A673 (cell line): Measurements from ENCODE around the gene MAP3K1. TPM values are rescaled to one million over a fixed set of nuclear protein-coding genes. Genes with fewer than 3 reads are reported as not detected.

ENCODE experiments used
- BruUV-seq: library from RNA; stranded (reverse); fragments of 400-500 nt; replicated peaks from 2 replicates; lab custom pipeline; 2021; lab: Mats Ljungman, UMichigan
- CTCF ChIA-PET: fragments of 300-600 bp; sonication (Branson Sonifier 250); formaldehyde crosslinking; loops from one replicate; lab custom pipeline; 2022; ENCODE audit warnings: antibody characterized with exemption; lab: Charles Lee
- POLR2A ChIA-PET: fragments of 300-600 bp; sonication (Branson Sonifier 250); formaldehyde crosslinking; loops from one replicate; lab custom pipeline; 2022; ENCODE audit warnings: antibody characterized with exemption; ENCODE audit not compliant: low non-redundant PET; lab: Charles Lee
- DNase-seq: peaks from one replicate; pipeline ENCODE4 v3.0.0-alpha.2; 2015; ENCODE audit warnings: low spot score
- H3K27ac ChIP-seq: fragments of 200-600 bp; sonication (generic); 2 replicates; pipeline ENCODE4 v1.5.1; 2016; ENCODE audit warnings: mixed run types, low read depth, mild to moderate bottlenecking, mixed read lengths, antibody characterized with exemption, low read length; ENCODE audit not compliant: poor library complexity, severe bottlenecking
- H3K27me3 ChIP-seq: fragments of 200-600 bp; sonication (generic); replicated peaks from 2 replicates; pipeline ENCODE4 v1.6.1; 2017; ENCODE audit warnings: mixed run types, low read depth, mild to moderate bottlenecking, mixed read lengths, antibody characterized with exemption, low read length; ENCODE audit not compliant: insufficient read depth, poor library complexity
- H3K36me3 ChIP-seq: fragments of 200-600 bp; sonication (generic); 2 replicates; pipeline ENCODE4 v1.6.1; 2016; ENCODE audit warnings: mixed run types, mild to moderate bottlenecking, mixed read lengths, antibody characterized with exemption, low read length; ENCODE audit not compliant: insufficient read depth, poor library complexity, severe bottlenecking
- H3K4me1 ChIP-seq: fragments of 200-600 bp; sonication (generic); 2 replicates; pipeline ENCODE4 v1.6.1; 2017; ENCODE audit warnings: mixed run types, mild to moderate bottlenecking, mixed read lengths, antibody characterized with exemption, low read length; ENCODE audit not compliant: insufficient read depth, poor library complexity, severe bottlenecking
- H3K4me3 ChIP-seq: fragments of 200-600 bp; sonication (generic); 2 replicates; pipeline ENCODE4 v1.5.1; 2016; ENCODE audit warnings: low read depth, mixed run types, mild to moderate bottlenecking, mixed read lengths, low read length; ENCODE audit not compliant: poor library complexity, severe bottlenecking
- H3K9me3 ChIP-seq: fragments of 200-600 bp; sonication (generic); 2 replicates; pipeline ENCODE4 v1.6.1; 2016; ENCODE audit warnings: mixed run types, low read depth, mild to moderate bottlenecking, mixed read lengths, antibody characterized with exemption, low read length; ENCODE audit not compliant: poor library complexity, severe bottlenecking
- EZH2 ChIP-seq: fragments of 200-600 bp; sonication (generic); IDR thresholded peaks from 2 replicates; pipeline ENCODE4 v1.6.1; 2017; ENCODE audit warnings: borderline replicate concordance, low read depth, mild to moderate bottlenecking, mixed read lengths, antibody characterized with exemption, low read length; ENCODE audit not compliant: poor library complexity, severe bottlenecking
- intact Hi-C: fragments of 100-400 bp; cut with micrococcal nuclease; formaldehyde crosslinking; loops from one replicate; pipeline ENCODE4 v1.10.0; 2022; ENCODE audit not compliant: unreplicated experiment
- total RNA-seq: library from RNA; stranded (reverse); gene quantifications from 2 replicates; pipeline ENCODE4 v1.2.3, GENCODE V29; 2021
- TF ChIP-seq, protein P1 (sequence below): fragments of 300-800, 200-600 bp; sonication (generic); conservative IDR thresholded peaks from 2 replicates; pipeline ENCODE4 v1.5.1; 2017; ENCODE audit warnings: low read depth, mild to moderate bottlenecking, antibody characterized with exemption, low read length, moderate library complexity, mixed read lengths

The MAP3K1 gene
- total RNA-seq, 1 experiment from 2014 or later: 7.2 TPM

DNA sequence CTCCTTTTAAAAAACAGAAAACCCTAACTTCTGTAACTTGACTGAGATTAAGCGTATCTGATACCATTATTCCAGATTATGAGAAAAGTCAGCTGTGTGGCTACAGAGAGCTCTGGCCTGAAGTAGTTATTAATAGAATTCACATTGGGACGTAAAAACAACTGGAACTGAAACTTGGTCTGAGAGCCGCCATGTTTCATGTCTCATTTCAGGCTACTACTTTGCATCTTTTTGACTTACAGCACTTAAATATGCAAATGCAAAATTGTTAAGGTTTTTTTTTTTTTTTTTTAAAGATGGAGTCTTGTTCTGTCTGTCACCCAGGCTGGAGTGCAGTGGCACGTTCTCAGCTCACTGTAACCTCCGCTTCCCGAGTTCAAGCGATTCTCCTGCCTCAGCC is 25.2 kb downstream of the MAP3K1 start:
- H3K27me3 ChIP-seq: no peaks in the 10 kb centered on the region
- DNase-seq: no peak
- ChIA-PET POLR2A (no interaction called here), CTCF (no interaction called here)
- H3K36me3 ChIP-seq: no peaks in the 10 kb centered on the region
- no peaks in the 10 kb centered on the region for H3K9me3 ChIP-seq
- H3K27ac ChIP-seq: no peak overlapping the region
- TF ChIP-seq EZH2: no peak
- TF ChIP-seq, protein P1, sequence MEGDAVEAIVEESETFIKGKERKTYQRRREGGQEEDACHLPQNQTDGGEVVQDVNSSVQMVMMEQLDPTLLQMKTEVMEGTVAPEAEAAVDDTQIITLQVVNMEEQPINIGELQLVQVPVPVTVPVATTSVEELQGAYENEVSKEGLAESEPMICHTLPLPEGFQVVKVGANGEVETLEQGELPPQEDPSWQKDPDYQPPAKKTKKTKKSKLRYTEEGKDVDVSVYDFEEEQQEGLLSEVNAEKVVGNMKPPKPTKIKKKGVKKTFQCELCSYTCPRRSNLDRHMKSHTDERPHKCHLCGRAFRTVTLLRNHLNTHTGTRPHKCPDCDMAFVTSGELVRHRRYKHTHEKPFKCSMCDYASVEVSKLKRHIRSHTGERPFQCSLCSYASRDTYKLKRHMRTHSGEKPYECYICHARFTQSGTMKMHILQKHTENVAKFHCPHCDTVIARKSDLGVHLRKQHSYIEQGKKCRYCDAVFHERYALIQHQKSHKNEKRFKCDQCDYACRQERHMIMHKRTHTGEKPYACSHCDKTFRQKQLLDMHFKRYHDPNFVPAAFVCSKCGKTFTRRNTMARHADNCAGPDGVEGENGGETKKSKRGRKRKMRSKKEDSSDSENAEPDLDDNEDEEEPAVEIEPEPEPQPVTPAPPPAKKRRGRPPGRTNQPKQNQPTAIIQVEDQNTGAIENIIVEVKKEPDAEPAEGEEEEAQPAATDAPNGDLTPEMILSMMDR: no peak
- no TSS peak for BruUV-seq
- intact Hi-C loops: no loop called here
- no peaks in the 10 kb centered on the region for H3K4me1 ChIP-seq
- H3K4me3 ChIP-seq: no peak overlapping the region

- H3K27ac ChIP-seq: no peak overlapping the region
- POLR2A ChIA-PET: no interaction called here
- no peaks in the 10 kb centered on the region for H3K27me3 ChIP-seq
- H3K9me3 ChIP-seq: no peaks in the 10 kb centered on the region
- DNase-seq: no peak
- H3K36me3 ChIP-seq: no peaks in the 10 kb centered on the region
- no peaks in the 10 kb centered on the region for H3K4me1 ChIP-seq
- intact Hi-C loops: no loop called here
- BruUV-seq: no TSS peak
- TF ChIP-seq, protein P1: no peak
- TF ChIP-seq EZH2: no peak
- no peak overlapping the region for H3K4me3 ChIP-seq
- CTCF ChIA-PET: no interaction called here
Observed at GRCh38 chr5:56845277-56845676, 29.9 kb downstream of the MAP3K1 start.

GRCh38 chr5:56845904-56846480 is 30.6 kb downstream of the MAP3K1 start:
- intact Hi-C loops: no loop called here
- BruUV-seq: no TSS peak
- H3K4me1 ChIP-seq: no peaks in the 10 kb centered on the region
- no peaks in the 10 kb centered on the region for H3K27me3 ChIP-seq
- H3K9me3 ChIP-seq: no peaks in the 10 kb centered on the region
- TF ChIP-seq, protein P1: no peak
- no peak for TF ChIP-seq EZH2
- no peaks in the 10 kb centered on the region for H3K36me3 ChIP-seq
- no peak overlapping the region for H3K27ac ChIP-seq
- no peak overlapping the region for H3K4me3 ChIP-seq
- DNase-seq: no peak
- ChIA-PET CTCF (no interaction called here), POLR2A (no interaction called here)
